Right ventricle myocardium inferior (tissue), 1 donor: ENCODE measurements around the gene NOS3. TPM values are rescaled to one million over a fixed set of nuclear protein-coding genes. Genes with fewer than 3 reads are reported as not detected.

Source experiments
- ATAC-seq: fragments of 200-7000 bp; cut with Tn5 transposase; one replicate; pipeline ENCODE4 v1.9.1; 2020; ENCODE audit warnings: mild to moderate bottlenecking, moderate library complexity
- DNase-seq: peaks from one replicate; pipeline ENCODE4 v3.0.0; 2021; ENCODE audit errors: missing footprints
- intact Hi-C: fragments of 100-400 bp; cut with DNase I; formaldehyde crosslinking; loops from one replicate; pipeline ENCODE4 v1.11.0; 2022
- total RNA-seq: library from RNA; stranded (reverse); fragmentation: NEBNext Ultra II Directional; extraction: Animal tissue kit (Norgen Biotek cat#: 25700); gene quantifications from one replicate; pipeline ENCODE4 v1.2.1, GENCODE V29; 2021
- donor health status: DM: no; HTN: yes; CAD: no; lungs with severe emphysema.

Gene NOS3
- total RNA-seq, 1 donor from 2014 or later: 19.4 TPM

DNA sequence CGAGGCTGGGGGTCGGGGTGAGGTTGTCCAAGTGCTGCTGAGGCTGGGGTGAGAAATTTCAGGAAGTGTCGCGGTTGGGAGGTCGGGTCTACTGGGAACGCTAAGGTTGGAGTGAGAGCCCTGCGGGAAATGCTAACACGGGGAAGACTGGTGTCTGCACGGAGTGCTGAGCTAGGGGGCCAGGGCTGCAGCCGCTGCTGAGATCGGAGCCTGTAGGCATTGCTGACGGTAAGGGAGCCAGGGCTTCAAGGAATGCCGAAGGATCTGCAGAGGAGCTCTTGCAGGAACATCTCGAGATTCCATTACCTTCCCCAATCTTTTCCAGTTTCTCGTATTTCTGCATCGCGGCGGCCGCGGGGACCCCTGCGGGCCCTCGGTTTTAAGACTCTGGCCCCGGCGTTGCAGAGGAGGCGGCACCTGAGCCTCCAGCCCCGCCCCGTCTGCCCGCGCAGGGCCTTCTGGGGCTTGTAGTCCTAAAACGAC lies 66.7 kb downstream of the NOS3 start, which contains the start of gene CDK5:
Gene CDK5, minus strand, starts transcription at position 392 of the 483 bp plus-strand sequence. Its CDS starts 49 bp downstream, at position 343.
- ATAC-seq (no peak), DNase-seq (no peak)
- intact Hi-C loops: loop anchor here (2.0 kb wide), 1 partner anchor 57 kb away; no protein-coding TSS in a partner anchor

- peak; percentile 93 for ATAC-seq
- intact Hi-C loops: loop anchor here (2.0 kb wide), 2 partner anchors 25 to 57 kb away; partner anchors contain the start of gene TMUB1
- peak; percentile 99 for DNase-seq
Measured at GRCh38 chr7:151057989-151058780, 67.4 kb downstream of the NOS3 start.

- intact Hi-C loops: loop anchor here (1.0 to 2.0 kb wide), 2 partner anchors 24 to 31 kb away; partner anchors contain the start of genes ABCB8 and TMUB1
- ATAC-seq (no peak), DNase-seq (no peak)
Measured at GRCh38 chr7:151058781-151059366, 68.1 kb downstream of the NOS3 start.

GRCh38 chr7:151059367-151060112 lies 68.7 kb downstream of the NOS3 start, which contains the start of gene SLC4A2:
SLC4A2 (plus strand) TSS chr7:151059589; CDS start chr7:151061988, 2,399 bp downstream.
- intact Hi-C loops: loop anchor here (1.0 to 2.0 kb wide), 2 partner anchors 23 to 31 kb away; partner anchors contain the start of genes ABCB8 and TMUB1
- peak; percentile 91 for DNase-seq
- ATAC-seq: peak; percentile 70

GRCh38 chr7:151060113-151060415 lies 69.2 kb downstream of the NOS3 start:
- intact Hi-C loops: no loop called here

GRCh38 chr7:151060416-151061212 lies 69.8 kb downstream of the NOS3 start:
- ATAC-seq (no peak), DNase-seq (no peak)
- intact Hi-C loops: no loop called here

More at GRCh38 chr7:151060113-151060415, 69.2 kb downstream of the NOS3 start:
- ATAC-seq (no peak), DNase-seq (no peak)

DNA sequence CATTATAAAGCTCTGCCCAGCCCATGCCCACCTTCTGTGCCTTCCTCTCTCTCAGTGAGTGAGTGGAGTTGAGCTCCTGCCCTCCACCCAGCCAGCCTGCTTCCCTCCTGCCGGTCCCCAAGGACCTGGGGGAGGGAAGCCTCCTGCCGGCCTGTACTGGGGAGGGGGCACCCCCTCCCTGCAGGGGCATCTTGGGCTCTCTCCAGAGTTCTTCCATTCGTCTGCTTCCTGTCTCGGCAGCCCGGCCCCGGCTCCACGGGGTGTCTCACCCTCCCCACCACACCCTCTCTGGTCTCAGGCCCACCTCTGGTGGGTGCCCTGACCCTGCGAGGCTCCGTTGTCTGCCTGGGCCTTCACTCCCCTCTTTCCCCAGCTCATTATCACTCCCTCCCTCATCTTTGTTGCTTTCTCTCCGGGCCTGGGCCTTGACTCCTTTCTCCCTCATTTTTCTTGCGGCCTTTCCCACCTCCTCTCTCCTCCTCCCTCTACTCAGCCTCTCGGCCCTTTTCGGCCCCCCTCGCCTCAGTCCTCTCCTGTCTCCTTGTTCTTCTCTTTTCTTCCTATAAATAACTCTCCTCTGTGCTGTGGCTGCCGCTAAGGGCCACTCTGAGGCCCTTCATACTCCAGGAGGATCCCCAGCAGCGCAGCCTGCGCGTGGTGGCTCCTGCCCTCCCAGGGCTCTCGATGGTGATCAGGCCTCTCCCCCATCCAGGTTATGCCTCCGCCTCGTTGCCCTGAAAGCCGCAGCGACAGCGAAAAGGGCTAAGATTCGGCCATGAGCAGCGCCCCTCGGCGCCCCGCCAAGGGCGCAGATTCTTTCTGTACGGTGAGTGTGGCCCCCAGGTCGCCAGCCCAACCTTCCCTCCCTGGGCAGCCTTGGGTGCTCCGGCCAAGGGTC lies 70.6 kb downstream of the NOS3 start:
- intact Hi-C loops: no loop called here
- DNase-seq: no peak
- no peak for ATAC-seq

- no peak for ATAC-seq
- intact Hi-C loops: no loop called here
- no peak for DNase-seq
Measured at GRCh38 chr7:151062111-151062398, 71.2 kb downstream of the NOS3 start.

GRCh38 chr7:151062399-151063211 lies 71.8 kb downstream of the NOS3 start:
- intact Hi-C loops: no loop called here
- no peak for ATAC-seq
- no peak for DNase-seq

- no peak for ATAC-seq
- intact Hi-C loops: no loop called here
- DNase-seq: no peak
Measured at GRCh38 chr7:151063212-151063561, 72.4 kb downstream of the NOS3 start.

Other genes with a start within 250 kb of the NOS3 start
- 43.1 TPM for gene TMEM176B, start 190.7 kb upstream of the NOS3 start, total RNA-seq
- gene TMEM176A, start 190.2 kb upstream of the NOS3 start, total RNA-seq: 31.1 TPM
- gene AOC1, start 138.5 kb upstream of the NOS3 start, total RNA-seq: 0.27 TPM
- 97.3 TPM for gene KCNH2, start 12.7 kb upstream of the NOS3 start, total RNA-seq
- not detected for gene ATG9B, start 33.5 kb downstream of the NOS3 start, total RNA-seq
- 24.5 TPM for gene ABCB8, start 37.4 kb downstream of the NOS3 start, total RNA-seq
- 5.5 TPM for gene ASIC3, start 57.5 kb downstream of the NOS3 start, total RNA-seq
- 6.7 TPM for gene CDK5, start 66.9 kb downstream of the NOS3 start, total RNA-seq
- gene SLC4A2, start 68.6 kb downstream of the NOS3 start, total RNA-seq: 61.2 TPM
- gene FASTK, start 89.8 kb downstream of the NOS3 start, total RNA-seq: 79.2 TPM
- gene TMUB1, start 92.5 kb downstream of the NOS3 start, total RNA-seq: 35.5 TPM
- 57.4 TPM for gene AGAP3, start 95.5 kb downstream of the NOS3 start, total RNA-seq
- gene GBX1, start 176.7 kb downstream of the NOS3 start, total RNA-seq: 2.4 TPM
- gene ASB10, start 196.2 kb downstream of the NOS3 start, total RNA-seq: 41.4 TPM
- gene H2BK1, start 219.5 kb downstream of the NOS3 start, total RNA-seq: not detected
- gene ABCF2, start 236.2 kb downstream of the NOS3 start, total RNA-seq: 24.5 TPM
- 11.6 TPM for gene CHPF2, start 241.5 kb downstream of the NOS3 start, total RNA-seq